Measurements from ENCODE around the gene ARHGAP44.

ARHGAP44 gene, protein sequence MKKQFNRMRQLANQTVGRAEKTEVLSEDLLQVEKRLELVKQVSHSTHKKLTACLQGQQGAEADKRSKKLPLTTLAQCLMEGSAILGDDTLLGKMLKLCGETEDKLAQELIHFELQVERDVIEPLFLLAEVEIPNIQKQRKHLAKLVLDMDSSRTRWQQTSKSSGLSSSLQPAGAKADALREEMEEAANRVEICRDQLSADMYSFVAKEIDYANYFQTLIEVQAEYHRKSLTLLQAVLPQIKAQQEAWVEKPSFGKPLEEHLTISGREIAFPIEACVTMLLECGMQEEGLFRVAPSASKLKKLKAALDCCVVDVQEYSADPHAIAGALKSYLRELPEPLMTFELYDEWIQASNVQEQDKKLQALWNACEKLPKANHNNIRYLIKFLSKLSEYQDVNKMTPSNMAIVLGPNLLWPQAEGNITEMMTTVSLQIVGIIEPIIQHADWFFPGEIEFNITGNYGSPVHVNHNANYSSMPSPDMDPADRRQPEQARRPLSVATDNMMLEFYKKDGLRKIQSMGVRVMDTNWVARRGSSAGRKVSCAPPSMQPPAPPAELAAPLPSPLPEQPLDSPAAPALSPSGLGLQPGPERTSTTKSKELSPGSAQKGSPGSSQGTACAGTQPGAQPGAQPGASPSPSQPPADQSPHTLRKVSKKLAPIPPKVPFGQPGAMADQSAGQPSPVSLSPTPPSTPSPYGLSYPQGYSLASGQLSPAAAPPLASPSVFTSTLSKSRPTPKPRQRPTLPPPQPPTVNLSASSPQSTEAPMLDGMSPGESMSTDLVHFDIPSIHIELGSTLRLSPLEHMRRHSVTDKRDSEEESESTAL

DNA sequence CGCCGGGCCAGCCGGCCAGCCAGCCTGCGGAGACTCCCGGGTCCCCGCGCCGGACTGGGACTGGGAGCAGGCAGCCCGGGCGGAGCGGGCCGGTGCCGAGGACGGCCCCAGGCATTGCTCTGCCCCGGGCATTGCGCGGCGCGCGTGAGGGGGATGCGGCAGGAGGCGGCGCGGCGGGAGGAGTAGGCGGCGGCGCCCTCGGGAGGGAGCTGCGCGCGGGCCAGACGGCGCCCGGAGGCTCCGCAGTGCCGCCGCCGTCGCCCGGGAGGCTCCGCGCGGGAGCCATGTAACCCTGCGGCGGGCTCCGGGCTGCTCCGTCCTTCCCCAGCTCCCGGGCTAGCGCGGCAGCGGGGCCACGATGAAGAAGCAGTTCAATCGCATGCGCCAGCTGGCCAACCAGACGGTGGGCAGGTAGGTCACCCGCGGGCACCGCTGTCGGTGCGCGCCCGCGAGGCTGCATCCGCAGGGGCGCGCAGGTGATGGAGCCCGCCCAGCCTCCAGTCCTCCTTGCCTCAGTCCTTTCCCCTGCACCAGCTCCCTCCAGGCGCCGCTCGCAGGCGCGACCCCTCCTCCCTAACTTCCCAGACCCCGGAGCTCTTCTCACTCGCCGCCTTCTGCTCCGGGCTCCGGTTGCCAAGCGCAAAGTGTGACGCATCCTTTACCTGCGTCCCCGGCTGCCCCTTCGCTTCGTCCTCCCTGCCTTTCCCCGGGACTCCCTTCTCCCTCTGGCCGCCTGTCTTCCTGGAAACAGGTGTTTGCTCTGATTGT is at the start of gene ARHGAP44:
Gene ARHGAP44, plus strand, starts transcription at position 18 of the 768 bp plus-strand sequence. Its CDS starts 341 bp downstream, at position 359.
- peak; percentile 29 for DNase-seq

DNA sequence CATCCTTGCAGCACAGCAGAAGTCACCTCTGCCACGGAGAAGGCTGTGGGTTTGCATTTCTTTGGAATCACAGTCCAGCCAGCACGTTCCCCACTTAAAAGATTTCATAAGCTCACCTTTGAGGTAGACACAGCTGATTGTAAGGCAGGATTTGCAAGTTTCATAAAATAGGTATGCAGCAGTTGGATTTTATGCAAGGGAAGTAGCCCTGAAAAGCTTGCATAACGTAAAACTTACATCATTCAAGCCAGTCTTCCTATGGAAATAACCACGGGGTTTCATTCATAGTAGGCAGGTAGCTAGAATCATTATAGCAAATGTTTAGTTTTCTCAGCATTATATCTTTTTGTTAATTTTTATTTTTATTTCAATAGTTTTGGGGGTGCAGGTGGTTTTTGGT is 49.8 kb upstream of the ARHGAP44 start:
- no peak for DNase-seq

DNA sequence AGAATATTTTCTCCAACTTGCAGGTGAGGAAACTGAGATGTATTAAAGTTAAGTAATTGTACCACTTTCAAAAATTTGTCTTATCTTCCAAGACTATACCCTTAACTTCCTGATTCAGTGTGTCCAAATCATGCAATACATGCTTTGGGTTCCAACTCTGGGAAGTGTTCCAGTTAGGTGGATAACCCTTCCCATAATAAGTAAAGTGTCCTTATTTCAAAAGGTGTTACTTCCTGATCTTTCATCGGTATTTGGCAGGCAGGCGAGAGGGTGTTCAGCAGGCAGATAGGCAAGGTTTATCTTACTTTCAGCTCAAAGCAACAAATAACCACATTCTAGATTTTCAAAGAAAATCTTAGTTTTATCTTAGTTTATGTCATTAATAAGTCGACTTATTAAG is 46.3 kb upstream of the ARHGAP44 start:
- no peak for DNase-seq

DNA sequence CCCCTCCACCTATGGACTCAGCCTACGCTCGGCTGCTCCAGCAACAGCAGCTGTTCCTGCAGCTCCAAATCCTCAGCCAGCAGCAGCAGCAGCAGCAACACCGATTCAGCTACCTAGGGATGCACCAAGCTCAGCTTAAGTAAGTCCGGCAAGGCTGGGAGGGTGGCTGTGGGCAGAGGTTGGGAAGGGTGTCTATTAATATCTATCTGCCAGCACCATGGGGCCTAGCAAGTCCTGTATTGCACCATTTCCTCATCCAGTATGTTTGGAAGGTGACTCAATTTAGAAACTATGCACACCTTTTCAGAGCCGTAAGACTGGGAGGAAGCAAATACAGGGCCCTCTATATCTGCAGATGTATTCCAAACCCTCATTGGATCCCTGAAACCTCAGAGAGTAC is 45.0 kb upstream of the ARHGAP44 start:
- DNase-seq: no peak

DNA sequence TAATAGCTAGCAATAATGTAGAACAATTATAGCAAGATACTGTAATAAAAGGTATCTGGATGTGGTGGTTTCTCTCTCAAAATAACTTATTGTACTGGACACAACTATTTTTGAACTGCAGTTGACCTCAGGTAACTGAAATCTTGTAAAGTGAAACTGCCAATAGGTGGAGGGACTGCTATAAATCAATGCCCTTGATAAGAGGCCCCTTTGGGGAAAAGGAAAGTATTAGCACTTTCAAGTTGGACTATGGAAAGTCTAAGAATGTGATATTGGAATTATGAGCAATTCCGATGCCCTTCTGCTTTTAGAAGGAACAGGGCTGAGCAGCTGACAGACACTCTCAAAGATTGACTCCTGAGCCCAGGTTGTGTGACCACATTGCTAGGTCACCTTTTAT is 44.5 kb upstream of the ARHGAP44 start:
- DNase-seq: no peak

DNA sequence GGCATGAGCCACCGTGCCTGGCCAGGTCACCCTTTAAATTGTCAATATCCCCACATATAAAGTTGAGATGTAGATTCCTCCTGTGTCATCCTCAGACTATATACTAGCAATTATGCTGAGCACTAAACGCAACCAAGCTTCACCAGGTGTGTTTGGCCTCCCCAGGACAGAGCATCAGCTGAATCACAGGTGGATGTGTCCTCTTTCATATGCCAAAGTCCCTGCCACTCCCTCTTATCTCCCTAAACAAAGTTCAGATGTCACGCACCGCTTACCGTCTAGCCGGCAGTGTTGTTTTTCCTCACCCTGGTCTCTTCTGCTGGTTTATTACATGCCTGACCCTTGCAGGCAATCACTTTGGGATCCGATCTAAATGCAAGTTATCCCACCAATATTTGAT is 43.8 kb upstream of the ARHGAP44 start:
- no peak for DNase-seq

DNA sequence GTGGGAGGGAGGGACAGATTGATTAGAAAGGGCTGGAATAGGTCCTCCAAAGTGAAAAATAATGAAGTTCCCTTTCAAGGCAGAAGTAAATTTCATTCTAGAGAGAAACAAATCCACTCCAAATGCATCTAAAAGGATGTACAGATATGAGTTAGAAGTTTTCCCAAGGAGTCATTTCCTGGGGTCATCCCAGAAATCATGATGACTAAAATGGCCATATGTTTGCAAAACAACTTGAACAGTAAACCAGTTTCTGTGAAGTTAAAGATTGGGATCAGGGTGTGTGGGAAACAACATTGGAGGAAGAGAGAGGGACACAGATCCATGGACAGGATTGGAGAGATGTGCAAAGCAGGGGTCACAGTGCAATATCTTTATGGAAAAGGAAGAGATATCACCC is 32.5 kb upstream of the ARHGAP44 start:
- DNase-seq: no peak

DNA sequence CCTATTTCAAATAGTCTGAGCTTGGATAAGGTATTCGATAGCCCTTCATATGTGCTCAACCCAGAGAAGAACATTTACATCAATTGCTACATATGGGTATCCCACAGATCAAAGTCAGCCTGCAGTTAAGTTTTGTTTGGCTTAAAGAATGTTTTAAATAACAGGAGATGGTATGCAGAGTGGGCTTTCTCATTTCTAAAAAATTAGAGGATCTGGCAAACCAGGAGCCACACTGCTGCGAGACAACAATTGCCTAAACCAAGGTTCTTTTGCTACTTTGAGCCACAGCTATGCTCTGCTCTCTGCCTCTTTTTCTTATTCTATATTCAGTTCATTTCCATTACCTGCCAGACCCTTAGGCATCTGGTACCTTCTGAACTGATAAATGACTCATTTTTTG is 30.2 kb upstream of the ARHGAP44 start:
- DNase-seq: no peak

DNA sequence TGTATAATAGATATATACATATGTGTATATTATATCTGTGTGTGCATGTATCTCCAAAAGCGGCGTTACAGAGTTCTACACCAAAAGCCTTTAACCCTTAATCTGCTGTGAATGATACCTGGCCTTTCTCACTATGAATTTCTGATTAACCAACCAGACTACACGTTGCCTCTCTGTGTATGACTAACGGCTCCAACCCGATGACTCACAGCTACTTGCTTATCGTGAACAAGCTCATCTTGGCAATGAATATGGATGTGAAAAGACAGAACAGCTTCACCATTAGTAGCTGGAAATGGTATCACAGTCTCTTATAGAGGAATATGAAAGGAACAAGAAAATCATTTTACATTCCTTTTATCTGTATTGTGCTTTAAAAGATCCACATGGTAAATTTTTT is 23.8 kb upstream of the ARHGAP44 start:
- DNase-seq: no peak

DNA sequence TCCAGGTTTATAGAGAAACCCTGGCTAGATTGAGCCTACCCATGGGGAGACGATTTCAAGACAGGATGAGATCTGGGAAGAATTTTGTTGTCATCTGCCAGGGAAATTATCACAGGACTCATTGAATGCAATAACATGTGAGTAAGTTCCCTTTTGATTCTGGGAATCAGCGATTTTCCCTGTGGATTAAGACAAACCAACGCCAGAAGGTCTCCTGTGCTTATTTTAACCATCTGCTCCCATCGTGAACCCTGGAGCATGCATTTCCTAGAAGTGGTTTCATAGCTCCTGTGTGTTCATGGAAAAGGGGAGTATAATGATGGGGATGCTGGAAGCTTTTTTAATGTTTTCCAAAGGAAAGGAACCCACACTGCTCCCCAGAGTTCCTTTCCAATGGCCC is 21.0 kb upstream of the ARHGAP44 start:
- no peak for DNase-seq

DNA sequence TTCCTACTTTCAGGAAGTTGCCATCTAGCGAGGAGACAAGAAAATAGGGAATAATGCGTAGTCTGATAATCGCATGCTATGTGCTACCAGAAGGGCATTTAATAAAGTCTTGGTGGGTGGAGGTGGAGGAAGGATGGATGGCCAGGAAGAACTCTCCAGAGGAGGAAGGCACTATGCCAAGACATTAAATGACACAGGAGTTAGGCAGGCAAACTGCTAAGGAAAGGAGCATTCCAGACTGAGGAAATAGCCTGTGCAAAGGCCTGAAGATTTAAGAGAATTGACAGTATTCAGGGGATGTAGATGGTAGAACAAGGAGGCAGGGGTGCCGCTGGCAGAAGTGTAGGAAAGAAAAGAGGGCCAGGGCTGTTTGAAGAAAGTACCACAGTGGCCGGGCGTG is 19.3 kb upstream of the ARHGAP44 start:
- DNase-seq: no peak

DNA sequence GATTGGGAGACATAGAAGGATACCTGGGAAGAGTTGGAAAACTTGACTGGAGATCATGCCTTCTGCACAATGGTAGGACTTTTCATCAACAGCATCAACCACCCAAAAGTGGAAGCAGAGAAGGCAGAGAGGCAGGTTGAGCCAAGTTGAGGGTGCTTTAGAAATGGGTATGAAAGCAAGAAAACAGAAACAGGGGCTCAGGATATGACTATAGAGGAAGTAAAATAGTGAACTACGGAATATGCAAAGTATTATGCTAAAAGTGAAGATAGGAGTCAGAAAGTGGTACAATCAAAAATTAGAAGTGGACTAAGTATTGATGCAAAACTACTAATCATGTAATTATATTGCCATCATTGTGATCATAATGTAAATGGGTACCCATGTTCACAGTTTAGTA is 16.1 kb upstream of the ARHGAP44 start:
- DNase-seq: no peak

DNA sequence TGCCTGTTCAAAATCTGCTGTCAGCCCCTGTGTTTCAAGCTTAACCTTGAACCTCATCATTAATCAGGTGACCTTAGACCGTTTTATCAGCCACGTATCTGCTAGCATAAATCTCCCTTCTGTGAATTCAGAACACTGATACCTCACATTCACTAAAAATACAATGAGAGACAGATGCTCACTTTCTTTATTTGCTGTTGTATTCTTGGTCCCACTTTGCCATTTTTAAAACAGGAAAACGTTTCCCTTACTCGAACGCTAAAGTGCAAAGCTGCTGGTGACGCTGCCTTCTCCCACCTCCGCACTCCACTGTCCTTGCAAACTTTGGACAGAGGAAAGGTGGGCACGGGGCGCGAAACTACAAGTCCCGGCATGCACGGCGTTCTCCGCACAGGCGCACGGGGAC is 220 bp upstream of the ARHGAP44 start:
- DNase-seq: no peak

DNA sequence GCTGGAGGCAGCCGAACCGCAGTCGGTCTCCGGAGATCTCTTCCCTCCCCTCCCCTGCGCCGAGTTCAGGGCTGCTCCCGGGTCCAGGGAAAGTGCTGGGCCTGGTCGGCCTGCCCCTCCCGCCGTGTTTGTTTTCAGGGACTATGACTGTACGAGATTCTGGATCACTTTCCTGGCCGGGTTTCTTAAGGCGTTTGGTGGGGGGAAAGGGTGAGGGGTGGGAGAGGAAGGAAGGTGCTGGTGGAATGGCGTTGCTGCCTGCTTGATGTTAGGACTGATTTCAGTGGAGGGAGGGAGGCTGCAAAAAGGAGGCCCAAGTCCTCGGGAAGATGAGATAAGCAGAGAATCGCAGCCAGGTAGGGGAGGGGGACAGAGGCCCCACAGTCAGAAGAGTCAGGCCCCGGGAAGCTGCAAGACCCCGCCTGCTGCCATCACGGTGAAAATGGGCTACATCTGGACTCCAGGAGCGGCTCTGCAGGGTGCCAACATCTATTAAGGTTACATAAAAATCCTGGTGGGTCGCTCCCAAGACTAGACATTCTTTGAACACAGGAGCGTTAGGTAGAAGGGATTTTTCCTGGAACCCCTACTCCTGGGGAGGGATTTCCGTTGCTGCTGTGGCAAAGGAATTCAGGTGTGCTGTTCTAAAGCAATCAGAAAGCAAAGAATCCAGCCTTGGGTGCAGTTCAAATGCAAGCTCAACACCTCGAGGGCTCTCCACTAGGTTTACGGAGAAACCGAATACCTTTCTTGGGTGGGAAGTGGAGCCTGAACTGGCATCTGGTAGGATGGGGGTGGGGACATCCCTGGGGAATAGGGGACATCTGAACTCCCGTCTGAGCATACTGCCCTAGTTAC is 1.2 kb downstream of the ARHGAP44 start:
- no peak for DNase-seq

DNA sequence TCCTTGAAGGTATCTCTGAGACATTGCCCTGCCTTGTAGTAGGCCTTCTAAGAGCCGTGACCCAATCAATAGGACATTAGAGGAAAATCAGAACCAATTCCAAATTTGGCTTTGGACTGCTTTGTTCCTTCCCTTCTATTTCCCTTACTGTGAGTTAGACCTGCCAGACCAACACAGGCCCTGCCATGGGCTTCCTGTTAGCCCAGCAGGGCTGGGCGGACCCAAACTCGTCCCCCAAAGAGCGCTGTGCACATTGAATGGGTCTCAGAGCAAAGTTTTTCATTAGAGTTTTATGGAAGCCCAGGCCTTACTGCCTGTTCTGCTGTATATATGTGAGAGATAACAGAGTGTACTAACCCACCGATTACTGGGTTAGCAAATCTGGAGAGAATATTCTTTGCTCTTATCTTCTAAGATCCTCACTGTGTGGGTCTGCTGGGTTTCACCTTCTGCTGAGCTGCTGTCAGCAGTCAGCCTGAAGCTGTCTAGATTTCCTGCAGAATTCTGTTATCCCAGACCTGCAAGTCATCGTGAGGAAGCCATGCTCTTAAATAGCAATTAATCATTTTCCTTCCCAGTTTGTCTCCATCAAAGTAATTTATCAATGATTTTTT is 5.7 kb downstream of the ARHGAP44 start:
- DNase-seq: no peak

DNA sequence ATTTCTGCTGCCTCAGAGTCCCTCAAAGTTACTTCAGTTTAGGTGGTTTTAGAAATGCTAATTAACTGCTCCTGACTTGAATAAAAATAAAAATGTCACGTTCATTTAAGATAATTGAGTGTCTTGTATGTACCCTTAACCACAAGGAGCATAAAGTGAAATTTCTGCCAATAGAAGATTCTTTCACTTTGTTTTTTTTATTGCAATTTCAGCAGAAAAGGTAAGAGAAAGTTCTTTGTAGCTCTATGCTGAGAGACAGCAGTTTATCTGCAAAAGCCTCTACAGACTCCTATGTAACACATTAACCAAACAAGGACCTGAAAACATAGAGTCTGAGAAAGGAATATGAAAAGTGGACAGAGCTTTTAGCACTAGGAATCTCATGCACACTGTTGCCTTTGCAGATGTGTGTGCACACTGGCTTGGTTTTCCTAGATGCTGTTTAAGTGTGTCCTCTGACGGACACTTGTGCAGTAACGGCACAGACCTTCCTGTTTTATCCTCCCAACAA is 11.6 kb downstream of the ARHGAP44 start:
- DNase-seq: no peak

DNA sequence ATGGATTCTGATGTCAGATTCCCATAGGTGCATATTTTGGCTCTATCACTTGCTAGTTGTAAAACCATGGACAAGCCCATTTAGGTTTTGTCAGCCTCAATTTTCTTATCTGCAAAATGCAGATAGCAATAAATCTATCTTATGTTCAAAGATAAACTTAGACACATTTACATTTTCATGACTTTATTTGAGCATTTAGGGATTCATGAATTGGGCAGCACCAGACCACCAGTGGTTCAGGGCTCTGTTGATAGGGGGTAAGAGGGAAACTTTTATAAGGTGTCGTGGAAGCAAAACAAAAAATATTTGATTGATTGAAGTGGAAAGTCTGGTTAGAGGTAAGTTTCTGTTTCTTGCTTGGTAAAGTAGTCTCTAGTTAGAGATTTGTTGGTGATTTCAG is 17.3 kb downstream of the ARHGAP44 start:
- DNase-seq: no peak

DNA sequence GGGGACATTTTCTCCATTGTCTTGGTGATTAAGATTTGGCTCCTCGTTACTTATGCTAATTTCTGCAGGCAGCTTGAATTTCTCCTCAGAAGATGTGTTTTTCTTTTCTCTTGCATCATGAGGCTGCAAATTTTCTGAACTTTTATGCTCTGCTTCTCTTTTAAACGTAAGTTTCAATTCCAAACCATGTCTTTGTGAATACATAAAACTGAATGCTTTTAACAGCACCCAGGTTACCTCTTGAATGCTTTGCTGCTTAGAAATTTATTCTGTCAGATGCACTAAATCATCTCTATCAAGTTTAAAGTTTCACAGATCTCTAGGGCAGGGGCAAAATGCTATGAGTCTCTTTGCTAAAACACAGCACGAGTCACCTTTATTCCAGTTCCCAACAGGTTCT is 19.4 kb downstream of the ARHGAP44 start:
- no peak for DNase-seq

DNA sequence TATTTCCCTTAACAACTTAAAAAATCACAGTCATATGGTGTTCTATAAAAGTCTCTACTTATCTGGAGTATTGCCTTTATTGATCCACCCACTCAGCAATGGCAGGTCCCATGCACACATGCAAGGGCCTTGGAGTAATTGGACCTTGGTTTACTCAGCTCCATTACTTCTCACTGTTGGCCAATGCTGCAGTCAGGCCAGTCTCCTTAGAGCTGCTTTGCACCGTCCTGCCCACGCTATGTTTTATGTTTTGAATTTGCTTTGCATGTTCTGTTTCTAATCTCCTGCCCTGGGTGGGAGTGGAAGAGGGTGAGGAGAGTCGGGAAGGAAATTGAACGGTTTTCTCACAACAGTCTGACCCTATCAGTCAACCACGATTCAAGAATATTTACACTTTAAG is 23.6 kb downstream of the ARHGAP44 start:
- DNase-seq: no peak

DNA sequence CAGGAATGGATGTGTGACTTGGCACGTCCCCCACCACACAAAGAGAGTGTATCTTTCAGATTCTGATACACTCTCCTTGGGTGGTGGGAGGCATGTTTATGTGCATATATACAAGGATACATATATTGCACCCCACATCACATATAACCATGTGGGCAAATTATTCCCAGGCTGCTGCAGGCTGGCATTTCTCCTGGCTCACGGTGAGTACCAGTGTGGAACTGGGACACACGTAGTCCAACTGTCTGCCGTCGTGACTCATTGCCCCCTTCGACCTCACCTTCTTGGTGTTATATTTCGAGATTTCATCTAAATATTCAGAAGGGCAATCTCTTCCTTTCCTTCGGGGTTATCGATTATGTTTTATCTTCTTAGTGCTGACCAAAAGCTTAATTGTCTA is 24.4 kb downstream of the ARHGAP44 start:
- DNase-seq: no peak

DNA sequence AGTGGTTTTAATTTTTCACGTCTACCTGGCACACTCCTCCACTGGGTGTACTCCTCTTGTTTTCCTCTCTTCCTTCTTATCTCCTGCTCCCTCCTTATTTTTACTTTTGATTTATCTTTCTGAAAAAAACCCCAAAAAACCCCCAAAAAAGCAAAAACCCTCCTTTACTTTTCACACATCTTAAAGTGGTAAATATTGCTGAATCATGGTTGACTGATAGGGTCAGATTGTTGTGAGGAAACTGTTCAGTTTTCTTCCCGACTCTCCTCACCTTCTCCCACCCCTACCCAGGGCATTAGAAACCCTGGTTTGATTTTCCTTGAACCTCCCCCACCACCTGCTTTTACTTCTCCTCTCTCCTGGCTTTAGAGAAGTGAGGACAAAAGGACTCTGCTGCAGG is 25.4 kb downstream of the ARHGAP44 start:
- DNase-seq: no peak

DNA sequence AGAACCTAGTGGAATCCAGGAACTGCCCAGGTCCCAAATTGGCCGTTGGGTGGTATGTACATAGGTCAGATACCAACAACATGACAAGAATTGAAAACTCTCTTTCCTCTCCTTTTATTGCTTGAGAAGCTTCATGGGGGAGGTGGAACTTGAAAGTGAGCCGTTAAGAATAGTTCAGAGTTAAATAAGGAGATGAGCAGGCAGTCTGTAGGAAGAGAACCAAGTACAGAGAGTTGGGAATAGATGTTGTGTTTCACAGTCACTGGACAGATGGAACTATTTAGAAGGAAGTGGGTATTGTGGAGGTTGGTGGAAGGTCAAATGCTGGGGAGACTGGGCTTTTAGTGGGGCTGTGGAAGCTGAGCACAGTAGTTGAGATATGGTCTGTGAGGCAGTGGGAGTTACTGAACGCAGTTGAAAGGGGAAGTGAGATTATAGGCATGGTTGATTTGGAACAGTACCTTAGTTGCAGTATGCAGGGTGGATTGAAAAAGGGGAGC is 26.4 kb downstream of the ARHGAP44 start:
- no peak for DNase-seq

Measured in NCI-H510A treated with DMSO at 0.1 percent for 48 hours (cell line).